NK-92 (cell line): ENCODE data around the gene ZNF577.
"Not testable (repeated sequence)": the region's sequence is repeated elsewhere in the genome, so short reads cannot be mapped to it uniquely, and the experiment has no call there.

ENCODE experiments used
- DNase-seq: peaks from one replicate; lab custom pipeline; 2025; ENCODE audit not compliant: unreplicated experiment; lab: John Stamatoyannopoulos, UW

ZNF577 gene

GRCh38 chr19:51887522-51888498 lies at the start of gene ZNF577:
Gene ZNF577 (minus strand): TSS chr19:51887951. CDS start chr19:51880382, 7,569 bp downstream.
- DNase-seq, result no peak

DNA sequence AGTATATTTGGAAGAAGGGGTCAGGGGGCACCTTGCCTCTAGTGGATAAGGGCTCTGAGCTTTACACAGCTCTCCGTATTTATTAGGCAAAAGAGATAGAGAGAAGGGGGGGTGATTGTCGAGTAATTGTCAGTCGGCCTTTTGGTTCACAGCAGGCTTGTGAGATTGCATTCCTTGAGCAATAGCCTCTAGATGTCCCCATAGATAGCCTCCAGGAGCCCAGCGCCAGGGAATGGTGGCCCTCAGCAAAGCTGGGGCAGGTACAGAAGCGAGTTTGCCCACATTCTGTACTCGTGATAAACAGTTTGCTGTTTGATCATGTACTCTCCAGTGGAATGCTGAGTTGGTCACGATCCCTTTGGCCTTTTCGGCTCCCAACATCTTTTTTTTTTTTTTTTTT lies 44.2 kb upstream of the ZNF577 start:
- DNase-seq, result no peak

DNA sequence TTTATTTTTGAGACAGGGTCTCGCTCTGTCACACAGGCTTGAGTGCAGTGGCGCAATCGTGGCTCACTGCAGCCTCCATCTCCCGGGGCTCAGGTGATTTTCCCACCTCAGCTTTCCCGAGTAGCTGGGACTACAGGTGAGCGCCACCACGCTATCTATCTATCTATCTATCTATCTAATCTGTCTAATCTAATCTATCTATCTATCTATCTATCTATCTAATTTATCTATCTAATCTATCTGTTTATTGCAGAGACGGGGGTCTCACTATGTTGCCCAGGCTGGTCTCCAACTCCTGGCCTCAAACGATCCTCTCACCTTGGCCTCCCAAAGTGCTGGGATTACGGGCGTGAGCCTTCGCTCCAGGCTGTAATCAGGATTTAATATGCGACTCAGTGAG lies 40.1 kb upstream of the ZNF577 start:
- DNase-seq, result no peak

GRCh38 chr19:51926784-51927741 lies 39.3 kb upstream of the ZNF577 start, which contains the start of gene ZNF613:
Gene ZNF613 (plus strand): TSS chr19:51927472. CDS start chr19:51936221, 8,749 bp downstream.
- no peak for DNase-seq

DNA sequence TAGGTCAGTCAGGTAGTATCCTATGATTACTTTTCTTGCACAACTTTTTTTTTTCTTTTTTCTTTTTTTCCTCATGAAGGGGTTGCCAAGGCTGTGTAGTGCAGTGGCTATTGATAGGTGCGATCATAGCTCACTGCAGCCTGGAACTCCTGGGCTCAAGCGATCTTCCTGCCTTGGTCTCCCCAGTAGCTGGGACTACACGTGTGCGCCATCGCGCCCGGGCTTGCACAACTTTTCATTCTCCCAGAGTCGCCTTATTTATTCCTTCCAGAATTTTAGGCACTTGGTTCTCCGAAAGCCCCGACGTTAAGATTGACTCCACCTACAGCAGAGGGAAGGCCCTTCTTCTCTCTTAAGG lies 38.7 kb upstream of the ZNF577 start:
- DNase-seq, result no peak

- no peak for DNase-seq
These were observed 34.2 kb upstream of the ZNF577 start for GRCh38 chr19:51921949-51922348.

DNA sequence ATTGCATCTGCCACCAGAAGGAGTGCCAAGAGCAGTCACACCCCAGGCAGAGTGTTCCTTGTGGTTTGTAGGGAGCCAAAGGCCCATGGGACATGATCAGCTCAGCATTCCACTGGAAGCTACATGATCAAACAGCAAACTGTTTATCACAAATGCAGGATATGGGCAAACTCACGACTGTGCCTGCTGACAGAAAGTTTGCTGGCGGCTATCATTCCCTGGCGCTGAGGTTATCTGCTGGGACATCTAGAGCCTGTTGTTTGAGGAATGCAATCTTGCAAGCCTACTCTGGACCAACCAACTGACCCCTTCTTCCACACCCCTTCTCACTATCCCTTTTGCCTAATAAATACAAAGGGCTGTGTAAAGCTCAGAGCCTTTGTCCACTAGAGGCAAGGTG lies 31.9 kb upstream of the ZNF577 start:
- no peak for DNase-seq

DNA sequence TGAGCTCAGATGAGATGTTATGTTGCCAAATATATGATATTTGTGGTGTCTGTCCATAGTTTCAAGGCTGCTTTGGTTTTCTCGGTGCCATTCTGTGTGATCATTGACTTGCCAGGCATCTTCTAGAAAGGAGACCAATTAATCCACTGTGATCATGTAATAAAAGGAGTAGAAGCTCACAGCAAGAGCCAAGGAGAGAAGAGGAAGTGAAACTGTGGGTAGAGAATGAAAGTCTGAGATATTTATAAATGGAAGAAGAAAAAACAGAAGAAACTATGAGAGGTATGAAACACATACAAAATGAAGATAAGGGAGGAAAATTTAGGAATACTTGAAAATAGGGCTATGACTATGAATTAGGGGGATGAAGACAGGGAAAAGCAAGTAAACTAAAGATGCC lies 28.4 kb upstream of the ZNF577 start:
- no peak for DNase-seq

- no peak for DNase-seq
These were observed 27.6 kb upstream of the ZNF577 start for GRCh38 chr19:51915324-51915867.

GRCh38 chr19:51907981-51908380 lies 20.2 kb upstream of the ZNF577 start:
- DNase-seq, result not testable (repeated sequence)

- DNase-seq, result not testable (repeated sequence)
These were observed 18.4 kb upstream of the ZNF577 start for GRCh38 chr19:51906108-51906507.

DNA sequence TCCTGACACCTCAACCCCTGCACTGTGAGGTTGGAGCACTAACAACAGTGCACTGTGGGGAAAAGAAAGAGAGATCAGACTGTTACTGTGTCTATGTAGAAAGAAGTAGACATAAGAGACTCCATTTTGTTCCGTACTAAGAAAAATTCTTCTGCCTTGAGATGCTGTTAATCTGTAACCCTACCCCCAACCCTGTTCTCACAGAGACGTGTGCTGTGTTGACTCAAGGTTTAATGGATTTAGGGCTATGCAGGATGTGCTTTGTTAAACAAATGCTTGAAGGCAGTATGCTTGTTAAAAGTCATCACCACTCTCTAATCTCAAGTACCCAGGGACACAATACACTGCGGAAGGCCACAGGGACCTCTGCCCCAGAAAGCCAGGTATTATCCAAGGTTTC lies 17.9 kb upstream of the ZNF577 start:
- DNase-seq, result not testable (repeated sequence)

- no peak for DNase-seq
These were observed 17.5 kb upstream of the ZNF577 start for GRCh38 chr19:51905206-51905605.

DNA sequence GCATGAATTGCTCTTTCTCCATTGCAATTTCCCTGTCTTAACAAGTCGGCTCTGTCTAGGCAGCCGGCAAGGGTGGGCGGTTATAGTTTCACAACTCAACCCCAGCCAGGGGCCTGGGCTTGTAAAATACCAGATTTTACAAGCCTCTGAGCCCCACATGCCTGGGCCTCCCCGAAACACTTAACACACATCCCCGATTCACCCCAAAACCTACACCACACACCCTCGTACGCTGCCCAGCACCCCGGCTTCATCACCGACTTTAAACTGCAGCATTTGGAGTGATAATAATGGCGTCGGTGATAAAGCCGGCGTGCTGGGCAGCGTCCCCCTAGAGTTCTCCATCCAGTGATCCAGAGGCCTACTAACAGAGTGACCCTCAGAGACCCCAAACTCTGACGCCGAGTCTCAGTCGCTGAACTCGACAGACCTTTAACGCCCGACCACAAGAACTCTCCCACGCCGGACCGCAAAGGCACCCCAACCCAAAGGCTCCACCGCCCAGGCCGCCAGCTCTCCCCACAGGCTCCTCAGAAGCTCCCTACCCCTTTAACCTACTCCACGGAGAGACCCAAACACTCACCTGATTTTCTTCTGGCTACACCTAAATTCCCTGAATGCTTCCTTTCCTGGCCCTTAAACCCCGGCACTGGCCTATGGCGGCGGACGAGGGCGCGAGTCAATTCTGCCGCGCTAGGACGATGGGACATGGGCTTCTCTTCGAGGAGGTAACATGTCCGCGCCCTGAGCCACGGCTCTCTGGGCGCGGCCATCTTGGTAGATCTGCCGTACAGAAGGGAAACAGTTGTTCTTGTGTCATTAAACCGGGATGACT lies 16.8 kb upstream of the ZNF577 start, which contains the start of gene ZNF649:
TSS of gene ZNF649 (minus strand) at position 687 of the 835 bp plus-strand sequence. CDS start 4,910 bp downstream, outside the sequence.
- DNase-seq, result no peak

DNA sequence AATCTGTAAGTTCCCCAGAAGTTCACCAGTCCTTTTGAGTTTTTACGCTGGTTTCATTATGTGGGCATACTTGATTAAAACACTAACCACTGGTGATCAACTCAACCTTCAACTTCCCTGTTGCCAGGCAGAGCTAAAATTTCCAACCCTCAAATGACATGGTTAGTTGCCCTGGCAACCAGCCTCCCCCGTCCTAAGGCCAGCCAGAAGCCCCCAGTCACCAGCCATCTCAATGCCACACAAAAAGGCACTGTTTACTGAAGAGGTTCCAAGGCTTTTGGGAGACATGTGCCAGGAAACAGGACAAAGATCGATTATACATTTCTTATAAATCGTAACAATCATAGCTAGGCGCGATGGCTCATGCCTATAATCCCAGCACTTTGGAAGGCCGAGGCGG lies 15.4 kb upstream of the ZNF577 start:
- no peak for DNase-seq

DNA sequence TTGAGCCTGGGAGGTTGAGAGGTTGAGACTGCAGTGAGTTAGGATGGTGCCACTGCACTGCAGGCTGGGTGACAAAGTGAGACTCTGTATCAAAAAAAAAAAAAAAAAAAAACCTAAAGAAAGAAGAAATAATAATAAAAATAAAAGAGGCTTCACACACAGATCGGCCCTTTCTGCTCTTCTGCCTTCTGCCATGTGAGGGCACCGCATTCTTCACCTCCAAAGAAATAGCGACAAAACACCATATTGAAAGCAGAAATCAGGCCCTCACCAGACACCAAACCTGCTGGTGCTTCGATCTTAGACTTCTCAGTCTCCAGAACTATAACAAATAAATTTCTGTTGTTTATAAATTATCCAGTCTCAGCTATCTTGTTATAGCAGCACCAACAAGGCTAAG lies 14.1 kb upstream of the ZNF577 start:
- DNase-seq, result no peak

DNA sequence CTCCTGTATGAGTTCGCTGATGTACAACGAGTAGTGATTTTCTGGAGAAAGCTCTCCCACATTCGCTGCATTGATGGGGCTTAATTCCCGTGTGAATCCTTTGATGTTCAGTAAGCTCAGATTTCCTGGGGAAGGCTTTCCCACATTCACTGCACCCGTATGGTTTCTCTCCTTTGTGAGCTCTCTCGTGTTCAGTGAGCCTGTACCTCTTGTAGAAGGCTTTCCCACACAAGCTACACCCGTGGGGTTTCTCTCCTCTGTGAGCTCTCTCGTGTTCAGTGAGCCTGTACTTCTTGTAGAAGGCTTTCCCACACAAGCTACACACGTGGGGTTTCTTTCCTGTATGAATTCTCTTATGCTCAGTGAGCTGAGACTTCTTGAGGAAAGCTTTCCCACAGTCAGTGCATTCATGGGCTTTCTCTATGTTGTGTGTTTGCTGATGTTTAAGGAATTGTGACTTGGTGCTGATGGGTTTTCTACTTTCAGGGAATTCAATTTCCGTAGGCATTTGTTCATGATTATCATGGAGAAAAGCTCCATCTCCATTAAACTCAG lies 3.5 kb upstream of the ZNF577 start:
- no peak for DNase-seq

GRCh38 chr19:51889934-51890333 lies 2.2 kb upstream of the ZNF577 start:
- DNase-seq, result no peak

- no peak for DNase-seq
These were observed 3.0 kb downstream of the ZNF577 start for GRCh38 chr19:51884713-51885112.

DNA sequence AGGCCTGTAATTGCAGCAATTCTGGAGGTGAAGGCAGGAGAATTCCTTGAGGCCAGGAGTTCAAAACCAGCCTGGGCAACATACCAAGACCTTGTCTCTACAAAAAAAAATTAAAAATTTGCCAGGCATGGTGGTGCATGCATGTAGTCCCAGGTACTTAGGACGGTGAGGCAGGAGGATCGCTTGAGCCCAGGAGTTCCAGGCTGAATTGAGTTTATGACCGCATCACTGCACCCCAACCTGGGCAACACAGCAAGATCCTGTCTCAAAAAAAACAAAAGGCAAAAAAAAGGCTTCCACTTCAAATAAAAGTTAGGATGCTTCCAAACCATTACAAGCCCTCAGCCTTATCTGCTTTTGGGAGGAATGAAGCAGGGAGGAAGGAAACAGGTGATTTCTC lies 5.2 kb downstream of the ZNF577 start:
- DNase-seq, result no peak
